ENCODE data around the gene CCDC148.

The CCDC148 gene

DNA sequence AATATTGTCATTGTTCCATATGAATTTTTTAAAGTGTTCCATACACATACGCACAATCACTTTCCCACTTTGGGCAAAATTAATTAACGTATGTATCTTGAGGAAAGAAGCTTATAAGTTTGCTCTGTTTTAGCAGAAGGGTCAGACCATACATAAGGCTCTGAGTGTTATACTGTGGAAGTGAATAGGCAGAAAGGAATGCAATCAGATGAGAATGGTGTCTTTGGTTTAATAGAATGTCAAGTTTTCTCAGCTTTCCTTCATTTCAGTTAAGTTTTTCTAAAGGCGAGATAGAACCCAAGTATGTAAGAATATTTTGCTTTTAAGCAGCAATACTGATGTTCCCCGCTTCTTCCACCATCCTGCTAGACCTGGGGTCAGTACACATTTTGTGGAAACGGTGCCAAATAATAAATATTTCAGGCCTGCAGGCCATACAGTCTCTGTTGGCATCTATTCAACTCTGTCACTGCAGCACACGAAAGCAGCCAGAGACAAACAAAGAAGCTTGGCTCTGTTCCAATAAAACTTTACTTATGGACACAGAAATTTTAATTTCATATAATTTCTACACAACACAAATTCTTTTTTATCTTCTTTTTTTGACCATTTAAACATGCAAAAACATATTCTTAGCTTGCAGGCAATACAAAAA, 254.3 kb downstream of the CCDC148 start:
- no peak for DNase-seq

DNA sequence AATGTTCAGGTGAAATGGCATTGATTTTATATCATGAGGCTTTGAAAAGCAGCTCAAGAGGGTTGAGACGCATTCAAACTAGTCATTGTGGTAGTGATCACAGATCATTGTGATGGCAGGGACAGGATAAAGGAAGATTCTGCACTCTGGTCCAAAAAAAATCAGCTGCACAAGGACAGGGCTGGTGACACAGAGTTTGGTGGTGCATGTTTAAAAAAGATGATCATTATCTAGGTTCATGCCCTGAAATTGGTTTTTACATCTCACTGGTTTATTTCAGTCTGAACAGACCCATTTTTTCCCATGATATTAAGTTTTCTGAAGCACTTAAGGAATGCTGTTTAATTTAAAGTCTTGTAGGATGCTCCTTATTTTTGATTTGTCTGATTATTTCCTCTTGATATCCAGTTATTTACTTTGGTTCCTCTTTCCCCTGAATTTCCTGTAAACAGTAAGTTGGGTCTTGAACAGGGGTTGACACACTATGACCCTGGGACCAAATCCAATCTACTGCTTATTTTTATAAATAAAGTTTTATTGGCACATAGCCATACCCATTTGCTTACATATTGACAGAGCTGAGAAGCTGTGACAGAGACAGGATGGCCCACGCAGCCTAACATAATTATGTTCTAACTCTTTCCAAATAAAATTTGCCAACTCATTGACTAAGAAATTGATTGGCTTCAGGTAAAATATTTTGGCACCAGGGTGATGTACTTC, 256.5 kb downstream of the CCDC148 start:
- DNase-seq, result no peak

DNA sequence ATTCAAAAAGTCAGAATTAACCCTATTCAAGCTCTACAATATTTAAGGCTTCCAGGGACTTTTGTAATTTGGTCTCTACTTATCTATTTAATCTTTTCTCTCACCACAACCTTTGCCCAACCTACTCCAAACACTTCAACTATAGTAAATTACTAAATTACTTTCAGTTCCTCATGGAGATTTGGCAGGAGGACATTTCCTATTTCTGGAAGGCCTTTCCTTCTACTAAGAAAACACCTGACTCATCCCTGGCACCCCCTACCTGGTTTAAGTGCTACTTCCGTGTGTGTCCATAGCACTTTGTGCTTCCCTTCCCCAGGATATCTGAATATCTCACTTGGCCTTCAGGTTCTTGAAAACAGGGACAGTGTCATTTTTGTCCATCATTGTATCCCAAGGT, 258.6 kb downstream of the CCDC148 start:
- DNase-seq, result no peak

DNA sequence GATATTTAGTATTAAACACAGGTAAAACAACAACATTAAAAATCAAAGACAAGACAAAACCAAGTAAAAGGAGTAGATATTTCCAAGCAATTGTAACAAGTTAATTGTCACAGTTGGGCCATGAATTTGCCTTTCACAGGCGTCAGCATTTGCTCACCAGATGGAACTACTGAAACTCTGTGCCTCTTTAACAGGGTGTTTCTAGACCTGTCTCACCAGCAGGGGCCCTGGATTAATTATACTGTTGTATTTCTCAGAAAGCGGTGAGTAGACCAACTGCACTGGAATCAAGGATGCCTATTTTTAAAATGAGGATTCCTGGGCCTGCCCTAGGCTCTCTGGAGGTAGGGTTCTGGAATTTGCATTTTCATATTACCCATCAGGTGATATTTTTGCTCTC, 262.3 kb downstream of the CCDC148 start:
- DNase-seq, result no peak

DNA sequence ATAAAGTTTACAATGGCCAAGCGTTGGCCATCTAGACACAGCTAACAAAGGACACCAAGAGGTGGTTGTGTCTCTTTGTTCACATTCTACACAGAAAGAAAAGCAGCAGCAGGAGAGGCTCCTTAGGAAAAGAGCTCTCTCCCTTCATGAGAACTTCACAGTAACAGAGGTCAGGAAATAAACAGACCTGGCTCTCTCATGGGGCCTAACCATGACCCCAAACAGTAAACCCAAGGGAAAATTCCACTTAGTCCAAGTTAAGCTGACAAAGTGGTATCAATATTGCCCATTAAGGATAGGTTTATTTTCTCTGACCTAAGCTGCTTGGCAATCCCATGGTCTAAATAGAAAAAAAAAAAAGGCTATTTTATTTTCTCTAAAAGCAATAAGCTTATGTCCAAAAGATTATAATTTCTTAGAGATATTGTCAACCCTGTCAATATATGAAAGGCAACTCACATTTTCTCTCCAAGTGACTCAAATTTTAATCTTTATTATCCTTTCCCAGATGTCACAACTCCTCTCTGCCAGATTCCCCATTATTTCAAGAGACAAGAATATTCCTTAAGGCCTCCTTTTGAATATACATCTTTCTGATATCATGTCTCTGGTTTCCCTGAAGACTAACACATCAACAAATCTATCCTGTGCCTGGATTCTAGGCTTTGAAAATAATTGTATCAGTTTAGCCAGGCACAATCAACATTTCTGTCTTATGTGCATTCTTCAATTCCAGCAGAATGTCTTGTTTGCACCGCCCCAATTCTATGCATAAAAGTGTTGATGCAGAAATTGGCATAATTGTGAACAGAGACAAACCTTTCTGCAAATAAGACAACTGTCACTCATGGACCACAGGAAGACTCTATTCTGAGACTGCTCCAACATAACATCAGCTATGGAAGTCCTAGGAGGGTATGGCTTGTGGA, 263.8 kb downstream of the CCDC148 start:
- no peak for DNase-seq

DNA sequence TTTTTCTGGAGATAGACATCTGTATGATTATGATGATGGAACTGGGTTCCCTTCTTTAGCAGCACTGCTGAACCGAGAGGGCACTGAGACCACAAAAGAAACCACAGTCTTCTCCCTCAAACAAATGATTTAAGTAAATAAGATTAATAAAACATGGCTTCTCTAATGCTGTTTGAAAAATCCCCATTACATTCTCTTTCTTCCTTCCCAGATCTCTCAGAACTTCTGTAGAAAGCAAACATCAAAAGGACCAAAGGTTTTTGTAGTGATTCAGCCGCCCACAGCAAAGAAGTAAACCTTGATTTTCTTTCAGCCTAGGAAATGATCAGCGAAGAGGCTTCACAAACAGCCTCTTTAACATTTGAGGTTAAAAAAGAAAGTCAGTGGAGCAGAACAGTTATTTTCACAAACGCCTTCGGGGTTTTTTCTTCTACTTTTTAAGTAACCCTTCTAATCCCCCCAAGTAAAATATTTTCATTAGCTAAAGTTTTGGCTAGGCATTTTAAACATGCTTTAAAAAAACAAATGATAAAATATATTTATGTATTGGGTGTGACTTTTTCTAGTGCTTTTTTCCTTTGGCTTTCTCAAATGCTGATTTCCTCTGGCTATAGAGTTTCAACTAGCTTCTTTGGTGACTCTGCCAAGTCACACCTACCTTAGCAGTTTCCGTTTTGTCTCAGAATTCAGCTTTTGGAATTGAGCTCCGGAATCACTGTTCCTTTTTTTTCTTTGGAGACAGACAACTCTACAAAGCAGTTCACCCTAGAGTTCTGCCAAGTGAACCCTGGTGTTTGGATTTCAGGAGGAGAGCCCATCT, 265.3 kb downstream of the CCDC148 start:
- peak; percentile 30 for DNase-seq

DNA sequence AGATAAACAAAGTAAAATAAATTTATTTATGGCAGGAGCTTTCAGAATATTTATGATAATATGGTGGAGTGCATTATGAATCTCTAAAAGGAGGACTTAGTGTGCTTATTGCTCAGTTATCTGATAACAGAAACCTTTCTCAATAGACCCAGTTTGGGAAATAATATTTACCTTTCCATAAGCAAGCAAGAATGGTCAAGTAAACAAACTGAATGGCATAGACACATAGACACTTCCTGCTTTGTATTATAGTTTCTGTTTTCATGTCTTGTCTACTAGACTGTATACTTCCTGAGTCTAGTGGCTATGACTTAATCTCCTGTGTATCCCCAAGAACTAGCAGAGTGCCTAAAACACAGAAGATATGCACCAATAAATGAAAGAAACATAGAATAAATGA, 267.0 kb downstream of the CCDC148 start:
- no peak for DNase-seq

DNA sequence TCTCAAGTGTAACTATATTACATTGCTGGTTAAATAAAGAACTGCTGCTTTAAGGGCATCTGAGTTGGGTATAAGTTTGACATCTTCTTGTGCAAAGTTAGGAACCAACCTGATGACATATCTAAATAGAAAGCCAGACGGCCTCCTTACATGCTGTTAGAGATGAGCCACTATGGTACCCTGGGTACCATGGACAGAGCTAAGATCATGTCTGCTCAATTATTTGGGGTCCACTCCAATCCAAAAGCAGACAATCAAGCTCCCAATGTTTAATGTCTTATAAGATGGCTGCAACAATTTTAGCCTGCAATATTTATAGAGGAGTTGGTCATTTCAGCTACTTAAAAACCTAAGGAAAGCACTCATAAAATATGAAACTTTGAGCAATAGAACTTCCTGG, 268.6 kb downstream of the CCDC148 start:
- DNase-seq, result no peak

DNA sequence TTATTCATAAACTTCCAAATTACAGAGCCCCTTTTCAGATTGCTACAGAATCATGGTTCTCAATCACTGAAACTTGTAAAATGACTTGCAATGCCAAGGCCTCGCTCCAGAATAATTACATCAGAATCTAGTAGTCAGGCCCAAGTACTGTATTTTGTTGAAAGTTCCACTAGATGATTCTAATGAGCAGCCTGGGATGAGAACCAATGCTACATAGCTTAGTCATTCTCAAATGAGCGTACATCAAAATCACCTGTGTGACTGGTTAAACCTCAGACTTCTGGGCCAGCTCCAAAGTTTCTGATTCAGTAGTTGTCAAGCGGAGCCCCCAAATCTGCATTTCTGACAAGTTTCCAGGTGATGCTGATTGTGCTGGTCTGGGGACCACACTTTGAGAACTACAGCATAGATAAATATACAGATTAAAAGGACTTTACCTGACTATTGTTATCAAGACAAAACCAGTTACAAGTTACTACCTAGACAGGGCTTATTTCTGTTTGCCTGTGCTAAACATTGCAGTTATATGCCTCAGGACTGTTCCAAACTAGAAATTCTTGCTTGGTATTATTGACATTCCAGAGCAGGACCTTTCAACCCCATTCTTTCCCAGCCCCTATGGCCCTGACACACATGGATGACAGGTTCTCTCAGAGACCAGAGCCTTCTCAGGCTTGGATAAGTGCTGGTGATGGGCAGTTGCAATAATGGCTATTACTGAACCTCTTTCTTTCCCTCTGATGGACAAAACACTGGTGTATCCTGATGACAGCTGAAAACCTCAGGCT, 271.8 kb downstream of the CCDC148 start:
- no peak for DNase-seq

DNA sequence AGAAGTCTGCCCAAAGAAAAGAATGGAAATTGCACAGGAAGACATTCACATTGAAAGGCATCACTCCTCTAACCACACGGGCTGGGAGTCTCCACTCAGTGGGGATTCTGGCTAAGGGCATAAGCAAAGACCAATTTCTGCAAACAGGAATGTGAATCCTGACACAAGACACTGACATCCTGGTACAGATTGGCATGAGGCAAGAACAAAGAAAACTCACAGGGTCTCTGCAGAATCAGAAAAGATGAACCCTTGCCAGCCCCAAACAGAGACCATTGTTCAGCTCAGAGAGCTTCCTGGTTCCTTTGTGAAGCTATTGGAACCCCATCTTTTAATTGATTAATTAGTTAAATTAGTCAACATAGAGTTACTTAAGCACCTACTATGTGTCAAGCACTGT, 272.6 kb downstream of the CCDC148 start:
- no peak for DNase-seq

DNA sequence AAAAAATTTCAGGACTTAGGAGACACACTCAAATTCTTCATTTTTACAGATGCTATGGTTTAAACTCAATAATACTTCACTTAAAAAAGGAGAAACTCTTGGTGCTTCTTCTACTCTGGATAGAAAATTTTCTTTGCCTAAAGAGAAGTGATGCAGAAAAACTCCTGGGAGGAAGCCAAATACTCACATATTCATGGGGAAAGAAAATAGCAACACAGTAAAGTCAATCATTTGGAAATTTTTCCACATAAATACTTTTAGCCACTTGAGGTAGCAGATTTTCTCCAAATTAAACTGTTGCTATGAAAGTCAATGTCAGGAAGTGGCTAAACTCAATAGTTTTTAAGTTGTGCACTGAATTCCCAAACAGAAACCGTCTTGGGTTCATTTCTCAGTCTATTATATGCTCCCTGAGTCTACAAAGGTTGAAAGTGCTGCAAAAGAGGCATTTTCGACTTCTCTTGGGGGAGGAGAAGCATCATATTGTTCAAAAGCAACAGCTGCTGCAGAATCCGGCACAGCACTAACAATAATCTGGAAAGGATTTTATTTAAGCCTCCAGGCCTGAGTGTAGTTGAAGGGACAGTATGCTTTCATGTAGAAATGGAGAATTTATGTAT, 273.8 kb downstream of the CCDC148 start:
- no peak for DNase-seq

DNA sequence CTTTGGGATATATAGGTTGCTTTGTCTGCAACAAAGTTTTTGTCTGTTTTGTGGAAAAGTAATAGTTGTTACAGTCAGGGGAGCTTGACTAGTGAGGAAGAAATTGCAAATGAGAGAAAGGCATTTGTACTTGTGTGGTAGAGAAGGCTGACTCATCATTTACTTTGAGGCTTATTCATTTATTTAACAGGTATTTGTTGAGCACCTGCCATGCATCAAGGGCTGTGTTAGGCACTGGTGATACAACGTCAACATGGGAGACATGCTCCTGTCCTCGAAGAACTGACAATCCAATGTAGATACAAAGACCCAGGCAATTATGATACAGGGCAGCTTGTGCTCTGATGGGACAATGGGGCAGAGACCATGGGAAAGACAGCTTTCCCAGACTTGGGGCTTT, 275.4 kb downstream of the CCDC148 start:
- no peak for DNase-seq

DNA sequence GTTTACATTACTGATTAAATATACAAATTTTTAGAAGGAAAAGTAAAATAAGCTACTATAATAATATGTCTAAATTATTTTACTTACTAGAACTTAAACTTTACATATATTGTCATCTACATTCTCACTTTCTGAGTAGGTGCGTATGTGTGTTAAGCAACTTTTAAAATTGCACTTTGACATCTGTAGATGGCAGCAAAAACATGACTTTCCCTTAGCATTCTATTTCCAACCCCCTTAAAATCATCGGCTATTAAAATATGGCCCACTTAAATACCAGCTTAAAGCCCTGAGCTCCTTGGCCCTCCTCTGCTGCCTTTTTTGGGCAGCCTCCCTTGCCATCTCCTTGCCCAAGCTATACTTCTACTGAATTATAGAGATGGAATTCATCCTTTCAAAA, 276.9 kb downstream of the CCDC148 start:
- no peak for DNase-seq

DNA sequence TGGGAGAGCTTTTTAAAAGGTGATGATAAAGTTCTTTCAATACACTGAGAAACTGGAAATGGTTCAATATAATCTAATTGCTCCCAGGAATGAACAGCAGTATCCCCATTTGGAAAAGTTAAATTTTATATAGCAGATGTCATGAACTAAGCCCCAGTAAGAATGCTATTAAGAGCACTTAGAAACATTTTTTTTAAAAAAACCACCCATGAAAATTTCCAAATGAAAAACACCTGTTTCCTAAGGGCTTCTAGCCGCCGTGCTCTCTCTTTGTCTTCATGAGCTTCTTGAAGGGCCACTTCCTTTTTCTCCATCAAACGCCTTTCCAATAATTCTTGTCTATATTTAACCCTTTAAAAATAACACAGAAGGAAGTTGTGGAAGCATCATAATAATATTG, 277.9 kb downstream of the CCDC148 start:
- no peak for DNase-seq

DNA sequence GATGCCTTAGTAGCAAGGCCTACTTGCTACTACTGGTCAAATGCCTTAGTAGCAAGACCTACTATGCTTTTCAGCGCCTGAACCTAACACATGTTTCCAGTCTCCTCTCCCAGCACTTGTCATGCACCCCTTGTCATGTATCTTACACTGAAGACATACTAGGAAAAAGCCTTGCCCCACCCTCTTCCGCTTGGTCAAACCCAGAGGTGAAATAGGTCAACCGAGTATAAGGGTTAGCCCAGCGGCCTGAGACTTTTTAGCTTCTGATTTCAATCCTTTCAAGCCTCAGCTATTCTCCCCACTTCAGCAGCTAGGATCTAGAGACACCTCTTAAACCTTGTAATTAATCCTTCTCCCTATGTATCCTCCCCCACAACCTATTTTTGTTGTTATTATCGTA, 281.6 kb downstream of the CCDC148 start:
- no peak for DNase-seq

DNA sequence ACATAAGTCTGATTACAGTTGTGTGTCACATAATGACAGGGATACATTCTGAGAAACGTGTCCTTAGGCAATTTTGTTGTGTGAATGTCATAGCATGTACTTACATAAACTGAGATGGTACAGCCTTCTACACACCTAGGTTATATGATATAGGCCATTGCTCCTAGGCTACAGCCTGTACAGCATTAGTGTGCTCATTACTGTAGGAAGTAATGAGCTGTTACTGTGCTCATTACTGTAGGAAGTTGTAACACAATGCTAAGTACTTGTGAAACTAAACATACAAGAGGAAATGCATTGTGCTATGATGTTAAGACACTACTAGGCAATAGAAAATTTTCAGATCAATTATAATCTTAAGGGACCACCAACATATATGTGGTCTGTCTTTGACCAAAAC, 282.1 kb downstream of the CCDC148 start:
- no peak for DNase-seq

DNA sequence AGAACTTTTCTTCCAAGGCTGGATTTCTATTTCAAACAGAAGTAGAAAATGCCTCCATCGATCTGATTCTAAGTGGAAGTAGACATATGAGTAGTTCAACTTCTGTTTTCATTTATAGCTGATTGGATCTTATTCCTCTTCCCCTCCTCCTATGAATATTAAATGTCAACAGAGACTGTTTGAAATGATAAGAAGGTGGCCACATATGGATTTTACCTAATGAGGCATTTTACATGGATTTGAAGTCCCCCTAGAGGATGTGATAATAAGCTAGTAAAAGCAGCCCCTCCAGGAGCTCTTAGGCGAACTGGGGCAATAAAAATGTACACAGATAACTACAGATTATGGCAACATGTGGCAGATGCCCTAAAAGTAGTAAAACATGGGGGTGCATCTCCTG, 283.8 kb downstream of the CCDC148 start:
- DNase-seq, result no peak

DNA sequence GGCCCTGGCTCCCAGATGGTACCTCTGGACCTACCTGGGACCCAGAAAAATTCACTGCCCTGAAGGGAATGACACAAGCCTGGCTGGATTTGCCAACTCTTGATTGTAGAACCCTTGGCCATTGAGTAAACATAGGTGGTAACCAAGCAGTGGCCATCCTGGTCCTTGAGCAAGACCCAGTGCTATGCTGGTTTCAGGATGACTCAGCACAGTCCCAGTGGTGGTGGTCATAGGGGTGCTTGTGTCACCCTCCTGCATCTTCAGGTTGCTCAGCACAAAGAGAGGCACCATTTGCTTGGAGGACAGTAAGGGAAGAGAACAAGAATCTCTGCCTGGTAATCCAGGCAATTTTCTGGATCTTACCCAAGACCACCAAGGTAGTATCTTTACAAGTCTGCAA, 302.0 kb downstream of the CCDC148 start:
- DNase-seq, result no peak

DNA sequence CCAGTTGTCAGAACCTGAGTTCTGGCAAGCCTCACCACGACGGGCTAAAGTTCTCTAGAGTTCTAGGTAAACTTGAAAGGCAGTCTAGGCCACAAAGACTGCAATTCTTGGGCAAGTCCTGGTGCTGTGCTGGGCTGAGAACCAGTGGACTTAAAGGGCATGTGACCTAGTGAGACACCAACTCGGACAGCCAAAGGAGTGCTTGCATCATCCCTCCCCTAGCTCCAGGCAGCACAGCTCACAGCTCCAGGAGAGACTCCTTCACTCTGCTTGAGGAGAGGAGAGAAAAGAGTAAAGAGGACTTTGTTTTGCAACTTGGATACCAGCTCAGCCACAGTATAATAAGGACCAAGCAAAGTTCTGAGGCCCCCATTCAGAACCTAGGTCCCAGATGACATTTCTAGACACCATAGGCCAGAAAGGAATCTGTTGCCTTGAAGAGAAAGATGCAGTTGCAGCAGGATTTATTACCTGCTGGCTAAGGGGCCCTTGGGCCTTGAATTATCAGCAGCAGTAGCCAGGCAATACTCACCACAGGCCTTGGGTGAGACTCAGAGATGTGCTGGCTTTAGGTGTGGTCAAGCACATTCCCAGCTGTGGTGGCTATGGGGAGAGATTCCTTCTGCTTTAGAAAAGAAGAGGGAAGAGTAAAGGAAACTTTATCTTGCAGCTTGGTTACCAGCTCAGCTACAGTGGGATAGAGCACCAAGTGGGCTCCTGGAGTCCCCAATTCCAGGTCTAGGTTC, 303.1 kb downstream of the CCDC148 start:
- no peak for DNase-seq

DNA sequence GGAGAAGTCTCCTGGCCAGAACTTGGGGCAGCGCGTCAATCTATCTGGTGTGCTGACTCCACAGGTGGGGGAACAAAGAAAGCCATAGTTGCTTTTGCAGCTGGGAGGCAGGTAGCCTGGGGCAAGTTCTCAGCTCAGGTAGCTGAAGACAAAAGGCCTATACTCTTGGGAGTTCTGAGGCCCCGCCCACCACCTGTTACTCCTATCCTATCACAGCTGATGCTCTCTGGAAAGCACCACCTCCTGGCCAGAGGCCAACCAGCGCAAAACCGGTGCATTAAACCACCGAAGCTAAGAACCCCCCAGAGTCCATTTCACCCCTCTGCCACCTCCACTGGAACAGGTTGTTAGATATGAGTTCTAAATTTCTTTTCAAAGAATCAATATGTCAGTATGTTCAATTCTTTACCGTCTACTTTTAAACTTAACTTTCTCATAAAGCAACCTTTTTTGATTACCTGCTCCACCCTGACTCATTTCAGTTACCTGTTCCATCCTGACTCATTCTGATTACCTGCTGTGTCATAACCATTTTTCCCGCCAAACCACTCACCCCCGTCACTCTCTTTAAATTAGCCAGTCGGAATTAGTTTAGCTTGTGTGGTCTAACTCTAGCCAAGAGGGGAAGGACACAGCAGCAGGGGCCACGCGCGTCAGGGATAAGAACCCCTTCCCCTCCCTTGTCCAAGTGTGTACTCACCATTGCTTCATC, 311.5 kb downstream of the CCDC148 start:
- no peak for DNase-seq

Measured in CD4-positive, alpha-beta T cell treated with Interleukin-10 for 1 hour (primary cell).